HG03565 (cell line): ENCODE measurements around the gene MUL1.

Experiments
- ATAC-seq: cut with Tn5 transposase; IDR thresholded peaks from one replicate; pipeline ENCODE4 v1.9.1; 2021; ENCODE audit warnings: mild to moderate bottlenecking, moderate library complexity; ENCODE audit not compliant: unreplicated experiment

MUL1 gene

GRCh38 chr1:20485527-20486456 is 22.2 kb downstream of the MUL1 start, which contains the start of gene CAMK2N1:
Gene CAMK2N1 (minus strand): TSS chr1:20486210. CDS start chr1:20485379, 831 bp downstream.
- no peak for ATAC-seq

DNA sequence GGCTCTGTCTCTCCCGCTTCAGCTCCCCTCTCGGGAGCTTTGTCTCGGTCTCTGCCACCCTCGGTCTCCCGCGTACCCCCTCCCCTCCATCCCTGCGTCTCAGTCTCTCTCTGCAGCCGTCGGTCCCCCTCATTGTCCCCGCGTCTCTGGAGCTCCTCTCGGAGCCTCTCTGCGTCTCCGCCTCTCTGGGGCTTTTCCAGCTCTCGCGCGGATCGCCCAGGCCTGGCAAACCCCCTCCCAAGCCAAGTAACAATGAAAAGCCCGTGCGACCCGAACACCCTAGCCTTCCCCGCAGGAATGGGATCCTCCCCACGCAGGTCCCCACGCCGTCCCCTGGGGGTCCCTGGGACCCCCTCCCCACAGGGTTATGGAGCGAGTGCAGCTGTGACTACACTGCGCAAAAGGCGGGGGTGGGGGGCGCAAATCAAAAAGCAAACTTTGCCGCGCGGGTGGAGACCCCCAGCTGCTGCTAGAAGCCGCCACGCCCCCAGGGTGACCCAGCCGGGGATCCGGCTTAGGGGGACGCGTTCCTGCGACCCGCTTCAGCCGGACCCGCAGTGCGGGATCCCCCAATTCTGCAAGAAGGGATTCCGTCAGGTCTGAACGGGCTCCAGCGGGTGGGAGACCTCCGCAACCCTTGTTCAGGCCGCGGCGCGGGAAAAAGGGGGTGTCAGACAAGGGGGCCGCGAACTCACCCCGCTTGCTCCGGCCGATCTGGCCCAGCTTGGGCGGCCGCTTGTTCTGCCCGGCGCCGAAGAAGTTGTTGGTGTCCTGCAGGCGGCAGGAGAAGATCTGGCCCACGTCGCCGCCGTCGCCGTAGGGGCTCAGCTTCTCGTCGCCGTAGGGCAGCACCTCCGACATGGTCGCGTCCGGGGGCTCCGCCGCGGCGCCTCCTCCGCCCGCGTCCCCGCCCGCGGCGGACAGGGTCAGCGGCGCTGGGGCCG is 23.2 kb downstream of the MUL1 start:
- ATAC-seq = no peak

GRCh38 chr1:20483833-20484518 is 24.0 kb downstream of the MUL1 start:
- no peak for ATAC-seq

DNA sequence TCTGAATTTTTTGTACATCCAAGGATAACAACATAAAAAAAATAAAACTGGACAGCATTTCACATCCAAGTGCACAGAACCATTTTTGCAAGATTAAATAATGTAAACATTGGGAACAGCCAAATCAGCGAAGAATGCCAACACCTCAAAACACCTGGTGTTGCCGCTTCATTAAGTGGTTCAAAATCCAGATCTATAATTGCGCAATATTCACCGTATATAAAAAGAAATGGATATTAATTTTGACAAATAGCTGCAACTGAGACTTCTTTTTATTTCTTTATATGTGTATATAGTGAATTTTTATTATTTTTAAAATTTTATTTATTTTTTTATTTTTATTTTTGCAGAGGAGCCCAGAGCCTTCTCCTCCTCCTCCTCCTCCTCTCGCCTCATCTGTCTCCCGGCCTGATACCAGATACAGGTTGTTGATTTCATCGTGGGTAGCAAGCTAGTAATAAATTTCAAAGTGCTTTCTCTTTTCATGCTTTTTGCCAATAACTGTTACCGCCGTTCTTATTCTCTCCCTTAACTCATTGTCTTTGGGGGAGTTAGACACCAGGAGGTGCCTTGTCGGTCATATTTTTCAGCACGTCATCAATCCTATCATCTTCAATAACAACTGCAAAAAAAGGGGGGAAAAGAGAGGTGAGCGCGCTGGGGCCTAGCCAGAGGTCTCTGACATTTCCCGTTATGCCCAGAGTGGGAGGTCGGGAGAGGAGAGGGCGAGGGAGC is 24.7 kb downstream of the MUL1 start:
- no peak for ATAC-seq

DNA sequence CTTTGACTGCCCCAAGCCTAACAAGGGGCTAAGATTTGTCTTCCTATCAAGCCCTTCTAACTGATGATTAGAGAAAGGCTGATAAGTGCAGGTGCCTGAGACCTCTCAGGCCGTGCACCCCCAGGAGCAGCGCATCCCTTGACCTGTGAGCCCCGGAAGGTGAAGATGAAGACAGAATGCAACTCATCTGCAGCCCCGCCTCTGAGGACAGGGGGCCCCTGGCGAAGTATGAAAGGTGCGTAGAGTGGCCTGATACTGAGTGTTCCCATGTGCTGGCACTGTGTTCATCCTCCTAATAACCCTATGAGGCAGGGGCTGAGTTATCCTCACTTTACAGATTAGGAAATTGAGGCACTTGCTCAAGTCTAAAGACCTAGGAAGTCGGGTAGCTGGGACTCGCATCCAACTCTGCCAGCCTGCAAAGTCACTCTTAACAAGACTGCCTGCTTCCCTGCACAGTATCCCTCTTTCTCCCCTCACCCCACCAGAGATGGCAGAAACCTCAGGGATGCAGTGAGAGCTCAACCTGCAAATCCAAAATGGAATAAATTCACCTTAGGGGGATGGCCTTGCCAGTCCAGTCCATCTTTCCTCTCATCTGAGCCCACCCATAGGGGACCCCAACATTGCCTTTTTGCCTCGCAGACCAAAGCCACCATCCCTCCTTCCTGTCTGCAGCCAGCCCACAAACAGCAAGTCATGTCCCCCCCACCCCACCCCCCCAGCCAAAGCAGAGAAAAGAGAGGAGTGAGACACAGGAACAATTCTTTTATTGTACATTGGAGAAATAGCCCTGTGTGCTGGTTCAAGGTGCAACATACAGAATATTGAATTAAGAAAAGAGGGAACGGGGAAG is 26.1 kb downstream of the MUL1 start:
- ATAC-seq = no peak

GRCh38 chr1:20480951-20481617 is 26.9 kb downstream of the MUL1 start:
- ATAC-seq = no peak

- ATAC-seq = no peak
Measured at GRCh38 chr1:20480243-20480944, 27.6 kb downstream of the MUL1 start.

- no peak for ATAC-seq
Measured at GRCh38 chr1:20479840-20480239, 28.1 kb downstream of the MUL1 start.

DNA sequence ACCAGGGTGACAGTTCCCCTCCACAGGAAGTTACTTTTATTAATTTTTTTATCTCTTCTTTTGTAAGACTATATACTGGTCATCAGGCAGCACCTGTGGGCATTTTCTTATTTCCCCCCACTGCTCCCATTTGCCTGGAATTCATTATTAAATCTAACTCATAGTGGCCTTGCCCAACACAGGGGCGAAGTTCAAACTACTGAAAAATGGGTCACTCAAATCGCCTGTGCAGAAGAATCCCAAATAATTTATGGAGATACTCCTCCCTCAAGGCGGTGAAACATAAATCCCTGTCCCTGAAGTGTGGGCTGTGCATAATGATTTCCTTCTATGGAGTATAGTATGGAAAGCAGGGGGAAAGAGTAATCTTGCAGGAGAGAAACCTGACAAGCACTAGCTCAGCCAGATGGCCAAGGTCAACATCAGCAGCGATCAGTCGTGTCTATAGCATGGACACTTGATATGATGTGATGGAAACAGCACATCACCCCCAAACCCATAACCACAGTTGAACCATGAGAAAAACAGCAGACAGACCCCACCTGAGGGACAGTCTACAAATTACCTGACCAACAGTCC is 29.8 kb downstream of the MUL1 start:
- no peak for ATAC-seq

GRCh38 chr1:20477348-20478056 is 30.4 kb downstream of the MUL1 start:
- ATAC-seq = no peak

GRCh38 chr1:20476265-20477038 is 31.5 kb downstream of the MUL1 start:
- no peak for ATAC-seq

- no peak for ATAC-seq
Measured at GRCh38 chr1:20474996-20475395, 33.0 kb downstream of the MUL1 start.

DNA sequence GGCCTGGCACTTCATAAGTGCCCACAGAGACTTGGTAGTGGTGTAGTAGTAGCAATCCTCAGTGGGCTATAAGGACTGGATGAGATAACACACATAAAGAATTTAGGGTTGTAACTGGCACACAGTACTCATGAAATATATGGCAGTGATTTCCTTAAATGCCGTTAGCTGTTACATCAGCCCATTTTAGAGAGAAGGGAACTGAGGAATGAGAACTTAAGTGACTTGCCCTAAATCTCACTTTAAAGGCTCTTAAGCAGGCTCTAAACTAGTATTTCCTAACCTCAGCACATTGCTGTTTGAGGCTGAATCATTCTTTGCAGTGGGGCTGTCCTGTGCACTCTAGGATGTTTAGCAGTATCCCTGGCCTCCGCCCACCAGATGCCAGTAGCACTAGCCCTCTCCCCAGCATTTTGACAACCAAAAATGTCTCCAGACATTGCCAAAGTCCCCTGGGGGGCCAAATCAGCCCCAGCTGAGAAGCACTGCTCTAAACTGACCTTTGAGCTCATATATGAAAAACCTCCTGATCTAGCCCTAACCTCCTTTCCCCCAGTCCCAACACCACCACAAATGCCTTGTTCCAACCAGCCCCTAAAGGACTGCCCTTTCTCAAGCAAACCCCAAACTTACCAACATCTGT is 33.5 kb downstream of the MUL1 start:
- no peak for ATAC-seq

DNA sequence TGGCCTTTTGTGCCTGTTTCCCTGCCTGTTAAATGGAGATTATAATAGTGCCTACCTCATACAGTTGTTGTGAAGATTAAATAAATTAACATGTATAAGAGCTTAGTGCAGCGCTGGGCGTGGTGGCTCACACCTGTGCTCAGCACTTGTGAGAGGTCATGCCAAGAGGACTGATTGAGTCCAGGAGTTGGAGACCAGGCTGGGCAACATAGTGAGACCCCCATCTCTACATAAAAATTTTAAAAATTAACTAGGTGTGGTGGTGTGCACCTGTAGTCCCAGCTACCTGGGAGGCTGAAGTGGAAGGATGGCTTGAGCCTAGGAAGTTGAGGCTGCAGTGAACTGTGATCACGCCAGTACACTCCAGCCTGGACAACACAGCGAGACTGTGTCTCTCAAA is 34.1 kb downstream of the MUL1 start:
- no peak for ATAC-seq

GRCh38 chr1:20472860-20473711 is 34.9 kb downstream of the MUL1 start:
- ATAC-seq = no peak
